Endothelial cell of umbilical vein (primary cell): ENCODE measurements around the gene TTLL12. TPM values are rescaled to one million over a fixed set of nuclear protein-coding genes. Genes with fewer than 3 reads are reported as not detected.
A peak's percentile ranks its signal among the peaks of the same experiment; 100 is the strongest.

ENCODE experiments used
- BruUV-seq: library from RNA; stranded (reverse); fragments of 400-500 nt; replicated peaks from 2 replicates; lab custom pipeline; 2021; lab: Mats Ljungman, UMichigan
- CTCF ChIA-PET: fragments of 300-600, 350-600 bp; sonication (Branson Sonifier 250); formaldehyde crosslinking; loops from one replicate; lab custom pipeline; 2021; ENCODE audit warnings: antibody characterized with exemption, inconsistent platforms; lab: Charles Lee
- POLR2A ChIA-PET: fragments of 300-600, 350-600 bp; sonication (Branson Sonifier 250); formaldehyde crosslinking; loops from one replicate; lab custom pipeline; 2021; ENCODE audit warnings: antibody characterized with exemption, inconsistent platforms; lab: Charles Lee
- DNase-seq: peaks from one replicate; pipeline ENCODE4 v3.0.0-alpha.2; 2011; ENCODE audit warnings: low read depth, low spot score
- FAIRE-seq: peaks from 2 replicates; lab custom pipeline; 2011; peaks lifted over from hg19 to GRCh38; lab: Jason Lieb, UNC
- H2AFZ ChIP-seq: 2 replicates; pipeline ENCODE4 v1.6.0; 2012; ENCODE audit warnings: low read depth, low read length, control low read depth, inconsistent platforms
- H3K27ac ChIP-seq: 2 replicates; pipeline ENCODE4 v1.5.1; 2011; ENCODE audit warnings: low read depth, mild to moderate bottlenecking, control low read depth, low read length, moderate library complexity; ENCODE audit not compliant: insufficient read depth
- H3K27me3 ChIP-seq, 2 experiments: 2 replicates each; pipeline versions ENCODE4 v1.6.0 to v1.6.1; 2011; ENCODE audit warnings: low read length in 2 of 2, mixed read lengths in 1 of 2; ENCODE audit not compliant: control insufficient read depth in 2 of 2, insufficient read depth in 2 of 2
- H3K36me3 ChIP-seq, 2 experiments: 2 replicates in 1 of 2; 3 replicates in 1 of 2; pipeline ENCODE4 v1.5.1; 2011; ENCODE audit warnings: low read length in 2 of 2, mild to moderate bottlenecking in 1 of 2, moderate library complexity in 1 of 2; ENCODE audit not compliant: control insufficient read depth in 2 of 2, insufficient read depth in 2 of 2; ENCODE audit errors: extremely low read depth in 1 of 2
- H3K4me1 ChIP-seq: 3 replicates; pipeline ENCODE4 v1.5.1; 2011; ENCODE audit warnings: mild to moderate bottlenecking, low read length; ENCODE audit not compliant: control insufficient read depth, insufficient read depth; ENCODE audit errors: extremely low read depth
- H3K4me2 ChIP-seq: 2 replicates; pipeline ENCODE4 v1.6.1; 2011; ENCODE audit warnings: low read length, control low read depth, mixed read lengths; ENCODE audit not compliant: insufficient read depth
- H3K4me3 ChIP-seq, 3 experiments: fragments of 200-600 bp in 1 of 3; sonication (generic), shearing (Covaris generic) in 1 of 3; replicated peaks in 1 of 3; 2 replicates each; pipeline ENCODE4 v1.5.1; 2011 to 2016; ENCODE audit warnings: control low read depth in 3 of 3, low read length in 3 of 3, mild to moderate bottlenecking in 2 of 3, inconsistent platforms in 1 of 3, low read depth in 1 of 3, moderate library complexity in 1 of 3; ENCODE audit not compliant: insufficient read depth in 1 of 3
- H3K79me2 ChIP-seq: 2 replicates; pipeline ENCODE4 v1.6.0; 2012; ENCODE audit warnings: low read length, inconsistent platforms; ENCODE audit not compliant: control insufficient read depth, insufficient read depth
- H3K9ac ChIP-seq: replicated peaks from 2 replicates; pipeline ENCODE3; 2011; ENCODE audit warnings: low read length, control low read depth; ENCODE audit not compliant: insufficient read depth; ENCODE audit errors: extremely low read depth
- H3K9me1 ChIP-seq: replicated peaks from 3 replicates; pipeline ENCODE4 v1.6.0; 2011; ENCODE audit warnings: mild to moderate bottlenecking, low read length; ENCODE audit not compliant: control insufficient read depth, insufficient read depth; ENCODE audit errors: extremely low read depth
- H3K9me3 ChIP-seq: replicated peaks from 2 replicates; pipeline ENCODE4 v1.5.1; 2012; ENCODE audit warnings: low read length, inconsistent platforms; ENCODE audit not compliant: control insufficient read depth, insufficient read depth
- H4K20me1 ChIP-seq: replicated peaks from 2 replicates; pipeline ENCODE3; 2011; ENCODE audit warnings: mild to moderate bottlenecking, low read length; ENCODE audit not compliant: control insufficient read depth, insufficient read depth; ENCODE audit errors: extremely low read depth
- EZH2 ChIP-seq: IDR thresholded peaks from 2 replicates; pipeline ENCODE4 v1.6.1; 2012; ENCODE audit warnings: borderline replicate concordance, low read depth, mild to moderate bottlenecking, moderate library complexity, low read length, inconsistent platforms; ENCODE audit not compliant: severe bottlenecking
- FOS ChIP-seq: IDR thresholded peaks from 2 replicates; pipeline ENCODE4 v1.6.1; 2011; ENCODE audit warnings: mild to moderate bottlenecking, low read length, moderate library complexity, borderline replicate concordance; ENCODE audit not compliant: insufficient read depth
- GATA2 ChIP-seq: IDR thresholded peaks from 2 replicates; pipeline ENCODE4 v1.7.0; 2011; ENCODE audit warnings: low read depth, mild to moderate bottlenecking, moderate library complexity, mixed read lengths, low read length; ENCODE audit not compliant: insufficient read length, insufficient read depth
- JUN ChIP-seq: IDR thresholded peaks from 2 replicates; pipeline ENCODE4 v1.6.1; 2011; ENCODE audit warnings: borderline replicate concordance, low read depth; ENCODE audit not compliant: insufficient read length, insufficient read depth
- MYC ChIP-seq: IDR thresholded peaks from one replicate; pipeline ENCODE4 v1.6.1; 2011; ENCODE audit warnings: mild to moderate bottlenecking, low read depth, low read length
- POLR2A ChIP-seq: IDR thresholded peaks from 2 replicates; pipeline ENCODE4 v1.6.1; 2012; ENCODE audit warnings: low read depth, mild to moderate bottlenecking, control low read depth, low read length
- POLR2AphosphoS5 ChIP-seq: IDR thresholded peaks from 2 replicates; pipeline ENCODE4 v1.6.1; 2012; ENCODE audit warnings: low read depth, mild to moderate bottlenecking, control low read depth, low read length, moderate library complexity; ENCODE audit not compliant: insufficient read depth
- dilution Hi-C: fragments of 300-500 bp; cut with MboI; formaldehyde crosslinking; loops from one replicate; pipeline ENCODE4 v1.15.0; 2019; ENCODE audit warnings: low sequenced_read_pairs; ENCODE audit not compliant: extremely low pct_ligation_motif_present
- intact Hi-C: fragments of 100-400 bp; cut with micrococcal nuclease; formaldehyde crosslinking; loops from one replicate; pipeline ENCODE4 v1.10.0; 2022
- polyA plus RNA-seq, 4 experiments: library from polyadenylated mRNA; depleted of rRNA in 3 of 4; stranded (reverse) in 3 of 4; unstranded in 1 of 4; fragments of >200 nt; gene quantifications; 2 replicates each; pipeline versions ENCODE4 v1.2.1 to v1.2.3, GENCODE V29; 2011 to 2012; ENCODE audit warnings: missing spikeins in 1 of 4
- total RNA-seq: library from RNA; stranded (reverse); gene quantifications from 2 replicates; pipeline ENCODE4 v1.2.3, GENCODE V29; 2021
- TF ChIP-seq, protein P1 (sequence below): IDR thresholded peaks from 2 replicates; pipeline ENCODE4 v1.6.1; 2011; ENCODE audit not compliant: insufficient read depth, insufficient read length
- TF ChIP-seq, protein P2 (sequence below), 2 donors: IDR thresholded peaks; 1 replicate in 1 of 2; 2 replicates in 1 of 2; pipeline ENCODE4 v1.5.1; 2011; ENCODE audit warnings: low read length in 2 of 2, mild to moderate bottlenecking in 2 of 2, moderate library complexity in 2 of 2, control low read depth in 1 of 2, inconsistent platforms in 1 of 2, low read depth in 1 of 2; ENCODE audit not compliant: insufficient read depth in 1 of 2; ENCODE audit errors: extremely low read depth in 1 of 2

TTLL12 gene
- total and polyA plus RNA-seq, 2 donors (not counting 3 experiments of a cell fraction or from before 2014, with no cell fraction given): 26.2 to 36.5 TPM

DNA sequence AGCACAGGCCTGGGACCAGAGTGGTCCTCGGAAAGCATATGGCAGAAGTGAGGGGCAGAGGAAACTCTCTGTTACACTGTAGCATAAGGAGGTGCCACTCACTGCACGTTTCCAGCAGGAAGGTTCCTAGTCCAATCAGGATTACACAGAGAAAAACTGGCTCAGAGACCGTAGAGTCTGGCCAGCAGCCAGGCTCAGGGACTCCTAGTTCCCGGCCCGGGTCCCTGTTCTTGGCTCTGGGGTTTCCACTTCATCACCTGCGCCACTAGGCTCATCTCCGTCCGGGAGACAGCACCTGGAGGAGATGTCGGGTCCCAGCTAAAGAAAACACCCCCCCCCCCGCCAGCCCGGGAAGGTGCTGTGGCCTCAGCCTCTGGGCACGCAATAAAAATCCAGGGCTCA, 1.1 kb downstream of the TTLL12 start:
- Histone ChIP-seq H3K4me1 (peaks cover 26% of the 10 kb centered on the region), H3K4me2 (peak overlapping the region; percentile 84), H3K36me3 (no peaks in the 10 kb centered on the region), H3K9ac (peak overlapping the region; percentile 70), H3K4me3 (peak overlapping the region; percentile 35 to 74 (median 37)), H2AFZ (no peak overlapping the region), H3K27me3 (peaks cover 0 to 6% of the 10 kb centered on the region in 2 experiments), H4K20me1 (no peaks in the 10 kb centered on the region), H3K79me2 (peaks cover 11% of the 10 kb centered on the region), H3K9me1 (no peaks in the 10 kb centered on the region), H3K27ac (peak overlapping the region; percentile 7), H3K9me3 (no peaks in the 10 kb centered on the region)
- FAIRE-seq (peak; percentile 38), DNase-seq (peak; percentile 45)
- dilution Hi-C loops: no loop called here
- CTCF ChIA-PET: no interaction called here
- no TSS peak for BruUV-seq
- TF ChIP-seq MYC (no peak), EZH2 (no peak), GATA2 (no peak), POLR2AphosphoS5 (no peak), JUN (no peak), FOS (no peak), POLR2A (no peak)
- TF ChIP-seq, protein P1, sequence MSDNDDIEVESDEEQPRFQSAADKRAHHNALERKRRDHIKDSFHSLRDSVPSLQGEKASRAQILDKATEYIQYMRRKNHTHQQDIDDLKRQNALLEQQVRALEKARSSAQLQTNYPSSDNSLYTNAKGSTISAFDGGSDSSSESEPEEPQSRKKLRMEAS: no peak
- TF ChIP-seq, protein P2, sequence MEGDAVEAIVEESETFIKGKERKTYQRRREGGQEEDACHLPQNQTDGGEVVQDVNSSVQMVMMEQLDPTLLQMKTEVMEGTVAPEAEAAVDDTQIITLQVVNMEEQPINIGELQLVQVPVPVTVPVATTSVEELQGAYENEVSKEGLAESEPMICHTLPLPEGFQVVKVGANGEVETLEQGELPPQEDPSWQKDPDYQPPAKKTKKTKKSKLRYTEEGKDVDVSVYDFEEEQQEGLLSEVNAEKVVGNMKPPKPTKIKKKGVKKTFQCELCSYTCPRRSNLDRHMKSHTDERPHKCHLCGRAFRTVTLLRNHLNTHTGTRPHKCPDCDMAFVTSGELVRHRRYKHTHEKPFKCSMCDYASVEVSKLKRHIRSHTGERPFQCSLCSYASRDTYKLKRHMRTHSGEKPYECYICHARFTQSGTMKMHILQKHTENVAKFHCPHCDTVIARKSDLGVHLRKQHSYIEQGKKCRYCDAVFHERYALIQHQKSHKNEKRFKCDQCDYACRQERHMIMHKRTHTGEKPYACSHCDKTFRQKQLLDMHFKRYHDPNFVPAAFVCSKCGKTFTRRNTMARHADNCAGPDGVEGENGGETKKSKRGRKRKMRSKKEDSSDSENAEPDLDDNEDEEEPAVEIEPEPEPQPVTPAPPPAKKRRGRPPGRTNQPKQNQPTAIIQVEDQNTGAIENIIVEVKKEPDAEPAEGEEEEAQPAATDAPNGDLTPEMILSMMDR (IDR thresholded peaks at IDR 0.05; ENCODE audit: extremely low read depth in 1 of 2, insufficient read depth in 1 of 2, low read depth in 1 of 2, low read length in 2 of 2): no peak
- intact Hi-C loops: loop anchor here (2.0 to 5.0 kb wide), 3 partner anchors 33 to 736 kb away; partner anchors contain the start of gene PNPLA3
- POLR2A ChIA-PET: interaction anchor here (0.6 kb wide), 1 partner anchor 505 kb away, joined by 4 read pairs; no protein-coding TSS in a partner anchor
